Brain pericyte (primary cell): ENCODE results near the gene TBX18.
A peak's percentile ranks its signal among the peaks of the same experiment; 100 is the strongest.

Source experiments
- DNase-seq: peaks from one replicate; pipeline ENCODE4 v3.0.0-alpha.2; 2012; ENCODE audit warnings: low read depth, low spot score

The TBX18 gene

GRCh38 chr6:84674395-84674794, 90.0 kb downstream of the TBX18 start:
- no peak for DNase-seq

- DNase-seq = no peak
These were observed 93.2 kb downstream of the TBX18 start for GRCh38 chr6:84671183-84671582.

- no peak for DNase-seq
These were observed 94.5 kb downstream of the TBX18 start for GRCh38 chr6:84669945-84670344.

- DNase-seq = no peak
These were observed 96.9 kb downstream of the TBX18 start for GRCh38 chr6:84667252-84668213.

GRCh38 chr6:84665401-84665800, 99.0 kb downstream of the TBX18 start:
- DNase-seq = no peak

GRCh38 chr6:84663866-84664265, 100.5 kb downstream of the TBX18 start:
- DNase-seq = no peak

GRCh38 chr6:84657486-84657885, 106.9 kb downstream of the TBX18 start:
- no peak for DNase-seq

GRCh38 chr6:84657025-84657424, 107.4 kb downstream of the TBX18 start:
- DNase-seq = no peak

GRCh38 chr6:84653027-84653551, 111.3 kb downstream of the TBX18 start:
- no peak for DNase-seq

- peak; percentile 30 for DNase-seq
These were observed 111.9 kb downstream of the TBX18 start for GRCh38 chr6:84652356-84653026.

GRCh38 chr6:84651583-84651982, 112.8 kb downstream of the TBX18 start:
- no peak for DNase-seq

GRCh38 chr6:84648444-84648843, 116.0 kb downstream of the TBX18 start:
- no peak for DNase-seq

- DNase-seq = no peak
These were observed 118.7 kb downstream of the TBX18 start for GRCh38 chr6:84645563-84646266.

GRCh38 chr6:84645000-84645399, 119.4 kb downstream of the TBX18 start:
- no peak for DNase-seq

GRCh38 chr6:84643778-84644177, 120.6 kb downstream of the TBX18 start:
- no peak for DNase-seq

GRCh38 chr6:84641076-84641475, 123.3 kb downstream of the TBX18 start:
- no peak for DNase-seq

GRCh38 chr6:84639396-84639795, 125.0 kb downstream of the TBX18 start:
- DNase-seq = no peak

- no peak for DNase-seq
These were observed 126.1 kb downstream of the TBX18 start for GRCh38 chr6:84638286-84638685.
